ENCODE measurements around the gene GORAB.

GRCh38 chr1:170487503-170487902 is 44.5 kb upstream of the GORAB start:
- no peak for TF ChIP-seq CTCF (optimal IDR thresholded peaks at IDR 0.05 in 1 of 3, IDR thresholded peaks at IDR 0.05 in 1 of 3, conservative IDR thresholded peaks at IDR 0.05 in 1 of 3; ENCODE audit: extremely low read depth in 1 of 3, insufficient read depth in 2 of 3, low read length in 3 of 3)
- no peak for TF ChIP-seq EZH2 (IDR thresholded peaks at IDR 0.05; ENCODE audit: low read length)

All from keratinocyte (primary cell).